SK-MEL-5 (cell line): ENCODE data around the gene TCF7L1. TPM values are rescaled to one million over a fixed set of nuclear protein-coding genes. Genes with fewer than 3 reads are reported as not detected.
"Not testable (repeated sequence)": the region's sequence is repeated elsewhere in the genome, so short reads cannot be mapped to it uniquely, and the experiment has no call there.

ENCODE experiments used
- DNase-seq: peaks from one replicate; pipeline ENCODE4 v3.0.0-alpha.2; 2016; ENCODE audit warnings: low read depth, low spot score
- in situ Hi-C: cut with HindIII; loops from 2 replicates; pipeline ENCODE4 v1.10.0; 2016; ENCODE audit warnings: low sequenced_read_pairs, high pct_unique_total_duplicates, low pct_unique_long_range_greater_than_20kb
- total RNA-seq: library from RNA; depleted of rRNA; stranded (reverse); fragments of >200 nt; shearing (Covaris generic); gene quantifications from 2 replicates; pipeline ENCODE4 v1.2.3, GENCODE V29; 2014

Gene TCF7L1
- total RNA-seq, 1 experiment from 2014 or later, result 0.71 TPM

- in situ Hi-C loops, DNase-seq: not testable (repeated sequence)
These were observed 6.7 kb upstream of the TCF7L1 start for GRCh38 chr2:85126462-85126861.

GRCh38 chr2:85129861-85130260 is 3.3 kb upstream of the TCF7L1 start:
- no peak for DNase-seq
- in situ Hi-C loops, result no loop called here

- in situ Hi-C loops, result no loop called here
- DNase-seq, result no peak
These were observed 2.8 kb upstream of the TCF7L1 start for GRCh38 chr2:85130407-85130806.

- in situ Hi-C loops, result no loop called here
- DNase-seq, result peak; percentile 64
These were observed 2.1 kb upstream of the TCF7L1 start for GRCh38 chr2:85131116-85131515.

GRCh38 chr2:85132397-85132796 is 795 bp upstream of the TCF7L1 start:
- in situ Hi-C loops, result no loop called here
- peak; percentile 33 for DNase-seq

GRCh38 chr2:85133751-85134254 is 611 bp downstream of the TCF7L1 start:
- DNase-seq, result peak; percentile 26
- in situ Hi-C loops, result no loop called here

- in situ Hi-C loops, result no loop called here
- no peak for DNase-seq
These were observed 1.2 kb downstream of the TCF7L1 start for GRCh38 chr2:85134255-85134895.

GRCh38 chr2:85134896-85135659 is 1.9 kb downstream of the TCF7L1 start:
- in situ Hi-C loops, result no loop called here
- DNase-seq, result no peak

- in situ Hi-C loops, result no loop called here
These were observed 2.4 kb downstream of the TCF7L1 start for GRCh38 chr2:85135660-85135914.

GRCh38 chr2:85137156-85137555 is 4.0 kb downstream of the TCF7L1 start:
- in situ Hi-C loops, result no loop called here
- DNase-seq, result no peak

More at GRCh38 chr2:85135660-85135914, 2.4 kb downstream of the TCF7L1 start:
- DNase-seq, result no peak

- DNase-seq, result no peak
- in situ Hi-C loops, result no loop called here
These were observed 10.4 kb downstream of the TCF7L1 start for GRCh38 chr2:85143463-85144082.

GRCh38 chr2:85145116-85145820 is 12.1 kb downstream of the TCF7L1 start:
- no peak for DNase-seq
- in situ Hi-C loops, result no loop called here

GRCh38 chr2:85148190-85148589 is 15.0 kb downstream of the TCF7L1 start:
- DNase-seq, result no peak
- in situ Hi-C loops, result no loop called here

GRCh38 chr2:85151026-85151425 is 17.8 kb downstream of the TCF7L1 start:
- DNase-seq, result no peak

GRCh38 chr2:85152895-85153294 is 19.7 kb downstream of the TCF7L1 start:
- in situ Hi-C loops, result no loop called here
- no peak for DNase-seq

More at GRCh38 chr2:85151026-85151425, 17.8 kb downstream of the TCF7L1 start:
- in situ Hi-C loops, result no loop called here

GRCh38 chr2:85154048-85154753 is 21.0 kb downstream of the TCF7L1 start:
- in situ Hi-C loops, result no loop called here
- DNase-seq, result peak; percentile 71

GRCh38 chr2:85155082-85155481 is 21.9 kb downstream of the TCF7L1 start:
- DNase-seq, in situ Hi-C loops: not testable (repeated sequence)

- DNase-seq, result no peak
- in situ Hi-C loops, result no loop called here
These were observed 23.0 kb downstream of the TCF7L1 start for GRCh38 chr2:85156153-85156552.
